IMR-90 (cell line): ENCODE data around the gene GOLGA1. TPM values are rescaled to one million over a fixed set of nuclear protein-coding genes. Genes with fewer than 3 reads are reported as not detected.
A peak's percentile ranks its signal among the peaks of the same experiment; 100 is the strongest.

Experiments
- ATAC-seq: fragments of 200-7000 bp; cut with Tn5 transposase; 2 replicates; pipeline ENCODE4 v1.9.1; 2020; ENCODE audit warnings: low read depth, mild to moderate bottlenecking, moderate library complexity
- BruUV-seq: library from RNA; stranded (reverse); fragments of 400-500 nt; replicated peaks from 2 replicates; lab custom pipeline; 2021; lab: Mats Ljungman, UMichigan
- CTCF ChIA-PET: fragments of 300-600 bp; formaldehyde crosslinking; extraction: SDS; loops from one replicate; lab custom pipeline; 2021; ENCODE audit warnings: antibody characterized with exemption; lab: Yijun Ruan, JAX
- POLR2A ChIA-PET: fragments of 300-600 bp; sonication (Branson Sonifier 250); formaldehyde crosslinking; loops from one replicate; lab custom pipeline; 2022; ENCODE audit warnings: antibody characterized with exemption; ENCODE audit not compliant: unreplicated experiment; lab: Charles Lee
- DNase-seq: peaks from one replicate; pipeline ENCODE4 v3.0.0; 2013
- H2AFZ ChIP-seq: replicated peaks from 2 replicates; pipeline ENCODE3; 2013; ENCODE audit warnings: low read length, mild to moderate bottlenecking; ENCODE audit not compliant: poor library complexity
- H2AK5ac ChIP-seq: 2 replicates; pipeline ENCODE4 v1.6.1; 2013; ENCODE audit warnings: low read depth, low read length, inconsistent platforms
- H2AK9ac ChIP-seq: replicated peaks from 2 replicates; pipeline ENCODE3; 2013; ENCODE audit warnings: mild to moderate bottlenecking, low read depth, low read length, moderate library complexity; ENCODE audit not compliant: poor library complexity
- H2BK120ac ChIP-seq: 2 replicates; pipeline ENCODE4 v1.6.1; 2013; ENCODE audit warnings: low read depth, low read length, inconsistent platforms
- H2BK15ac ChIP-seq: 3 replicates; pipeline ENCODE4 v1.6.1; 2013; ENCODE audit warnings: low read depth, low read length, inconsistent platforms
- H2BK20ac ChIP-seq: 2 replicates; pipeline ENCODE4 v1.6.1; 2013; ENCODE audit warnings: low read depth, mild to moderate bottlenecking, inconsistent platforms, low read length, moderate library complexity
- H2BK5ac ChIP-seq: 2 replicates; pipeline ENCODE4 v1.6.1; 2013; ENCODE audit warnings: mild to moderate bottlenecking, low read depth, low read length, inconsistent platforms; ENCODE audit not compliant: poor library complexity, severe bottlenecking
- H3K14ac ChIP-seq: replicated peaks from 2 replicates; pipeline ENCODE4 v1.6.1; 2013; ENCODE audit warnings: low read depth, low read length, inconsistent platforms
- H3K18ac ChIP-seq: 2 replicates; pipeline ENCODE4 v1.6.1; 2013; ENCODE audit warnings: low read depth, low read length, control low read depth
- H3K23ac ChIP-seq: 2 replicates; pipeline ENCODE4 v1.6.1; 2013; ENCODE audit warnings: low read depth, low read length, inconsistent platforms
- H3K27ac ChIP-seq: 2 replicates; pipeline ENCODE4 v1.5.1; 2013; ENCODE audit warnings: mild to moderate bottlenecking, control low read depth, low read length; ENCODE audit not compliant: insufficient read depth
- H3K27me3 ChIP-seq: 2 replicates; pipeline ENCODE4 v1.6.1; 2013; ENCODE audit warnings: low read length; ENCODE audit not compliant: control insufficient read depth, insufficient read depth
- H3K36me3 ChIP-seq: 2 replicates; pipeline ENCODE4 v1.6.1; 2013; ENCODE audit warnings: low read length, mixed read lengths; ENCODE audit not compliant: control insufficient read depth, insufficient read depth
- H3K4ac ChIP-seq: 2 replicates; pipeline ENCODE4 v1.6.1; 2013; ENCODE audit warnings: low read depth, low read length, inconsistent platforms
- H3K4me1 ChIP-seq: 2 replicates; pipeline ENCODE4 v1.6.1; 2013; ENCODE audit warnings: low read length, mixed read lengths; ENCODE audit not compliant: control insufficient read depth, insufficient read depth
- H3K4me2 ChIP-seq: 2 replicates; pipeline ENCODE4 v1.6.1; 2013; ENCODE audit warnings: low read depth, mild to moderate bottlenecking, control low read depth, low read length, moderate library complexity
- H3K4me3 ChIP-seq: 2 replicates; pipeline ENCODE4 v1.5.1; 2013; ENCODE audit warnings: low read depth, mild to moderate bottlenecking, control low read depth, low read length, moderate library complexity; ENCODE audit not compliant: insufficient read depth
- H3K56ac ChIP-seq: 2 replicates; pipeline ENCODE4 v1.6.1; 2013; ENCODE audit warnings: low read length, inconsistent platforms; ENCODE audit not compliant: insufficient read depth; ENCODE audit errors: extremely low read depth
- H3K79me1 ChIP-seq, 2 experiments: 2 replicates each; pipeline ENCODE4 v1.6.1; 2013; ENCODE audit warnings: low read length in 2 of 2, inconsistent platforms in 1 of 2, low read depth in 1 of 2
- H3K9ac ChIP-seq: 2 replicates; pipeline ENCODE4 v1.6.1; 2013; ENCODE audit warnings: low read depth, low read length, control low read depth
- H3K9me1 ChIP-seq: 2 replicates; pipeline ENCODE4 v1.6.1; 2013; ENCODE audit warnings: low read length, inconsistent platforms; ENCODE audit not compliant: insufficient read depth
- H3K9me3 ChIP-seq: 2 replicates; pipeline ENCODE4 v1.6.1; 2013; ENCODE audit warnings: low read length; ENCODE audit not compliant: control insufficient read depth, insufficient read depth
- H4K20me1 ChIP-seq: 2 replicates; pipeline ENCODE4 v1.6.1; 2013; ENCODE audit warnings: low read length, inconsistent platforms; ENCODE audit not compliant: insufficient read depth
- H4K5ac ChIP-seq: 2 replicates; pipeline ENCODE4 v1.6.1; 2013; ENCODE audit warnings: mild to moderate bottlenecking, low read depth, low read length, control low read depth
- H4K8ac ChIP-seq, 2 experiments: 2 replicates each; pipeline ENCODE4 v1.6.1; 2013; ENCODE audit warnings: low read depth in 2 of 2, low read length in 2 of 2, control low read depth in 1 of 2, inconsistent platforms in 1 of 2
- H4K91ac ChIP-seq: 2 replicates; pipeline ENCODE4 v1.6.1; 2013; ENCODE audit warnings: low read depth, low read length, inconsistent platforms; ENCODE audit not compliant: insufficient read depth
- BHLHE40 ChIP-seq: fragments of 150-350 bp; IDR thresholded peaks from 2 replicates; pipeline ENCODE4 v1.6.1; 2016; ENCODE audit warnings: mild to moderate bottlenecking, low read depth, low read length
- CEBPB ChIP-seq: IDR thresholded peaks from 2 replicates; pipeline ENCODE4 v1.6.1; 2012; ENCODE audit warnings: low read depth, low read length, improper control_type of control experiment
- CHD1 ChIP-seq: IDR thresholded peaks from 2 replicates; pipeline ENCODE4 v1.6.1; 2012; ENCODE audit warnings: low read depth, low read length, improper control_type of control experiment
- CTCF ChIP-seq: conservative IDR thresholded peaks from 2 replicates; pipeline ENCODE4 v1.5.1; 2012; ENCODE audit warnings: mild to moderate bottlenecking, low read depth, low read length, improper control_type of control experiment
- ELK1 ChIP-seq: fragments of 150-350 bp; IDR thresholded peaks from 2 replicates; pipeline ENCODE4 v1.6.1; 2016; ENCODE audit warnings: low read depth, mild to moderate bottlenecking, low read length, moderate library complexity, borderline replicate concordance
- FOS ChIP-seq: fragments of 150-350 bp; IDR thresholded peaks from 2 replicates; pipeline ENCODE4 v1.6.1; 2016; ENCODE audit warnings: low read depth, low read length
- MAFK ChIP-seq: IDR thresholded peaks from 2 replicates; pipeline ENCODE4 v1.6.1; 2012; ENCODE audit warnings: low read depth, low read length, improper control_type of control experiment
- MXI1 ChIP-seq: IDR thresholded peaks from 2 replicates; pipeline ENCODE4 v1.6.1; 2012; ENCODE audit warnings: low read depth, mild to moderate bottlenecking, low read length, moderate library complexity, borderline replicate concordance
- NFE2L2 ChIP-seq: fragments of 150-350 bp; IDR thresholded peaks from 2 replicates; pipeline ENCODE4 v1.6.1; 2016; ENCODE audit warnings: low read depth, mild to moderate bottlenecking, low read length
- POLR2A ChIP-seq: IDR thresholded peaks from 2 replicates; pipeline ENCODE4 v1.6.1; 2012; ENCODE audit warnings: mild to moderate bottlenecking, low read depth, low read length
- RAD21 ChIP-seq: IDR thresholded peaks from 2 replicates; pipeline ENCODE4 v1.6.1; 2012; ENCODE audit warnings: low read length, improper control_type of control experiment
- RCOR1 ChIP-seq: IDR thresholded peaks from 2 replicates; pipeline ENCODE4 v1.6.1; 2012; ENCODE audit warnings: mild to moderate bottlenecking, low read length, improper control_type of control experiment; ENCODE audit not compliant: insufficient replicate concordance
- SMC3 ChIP-seq: fragments of 150-350 bp; IDR thresholded peaks from 2 replicates; pipeline ENCODE4 v1.6.1; 2016; ENCODE audit warnings: low read depth, mild to moderate bottlenecking, antibody characterized with exemption, low read length, moderate library complexity
- USF2 ChIP-seq: fragments of 150-350 bp; IDR thresholded peaks from 2 replicates; pipeline ENCODE4 v1.6.1; 2017; ENCODE audit warnings: mild to moderate bottlenecking, antibody characterized with exemption, low read length, low read depth
- WGBS, 2 experiments: methylation state at CpG; one replicate each; pipeline versions ENCODE4 v1.1.5 to v1.1.7; 2013; ENCODE audit warnings: missing lambda C conversion rate in 2 of 2; ENCODE audit not compliant: insufficient read length in 1 of 2; ENCODE audit errors: extremely low coverage in 2 of 2; 5-methylcytosine and 5-hydroxymethylcytosine counted together
- dilution Hi-C: fragments of 300-500 bp; cut with HindIII; formaldehyde crosslinking; loops from one replicate; pipeline ENCODE4 v1.14.3; 2018; ENCODE audit warnings: low sequenced_read_pairs; ENCODE audit not compliant: unreplicated experiment
- in situ Hi-C: fragments of 300-500 bp; cut with MboI; formaldehyde crosslinking; loops from 3 replicates; pipeline ENCODE4 v1.14.3; 2019; ENCODE audit warnings: low sequenced_read_pairs, inconsistent platforms, mixed read lengths
- intact Hi-C: fragments of 100-400 bp; cut with micrococcal nuclease; formaldehyde crosslinking; loops from 2 replicates; pipeline ENCODE4 v1.10.0; 2022
- polyA plus RNA-seq, 3 experiments: library from polyadenylated mRNA; depleted of rRNA; stranded (reverse); fragments of >200 nt; gene quantifications; 2 replicates each; pipeline ENCODE4 v1.2.3, GENCODE V29; 2012; ENCODE audit warnings: low replicate concordance in 1 of 3
- total RNA-seq: library from RNA; depleted of rRNA; stranded (reverse); fragments of >200 nt; gene quantifications from 2 replicates; pipeline ENCODE4 v1.2.3, GENCODE V29; 2012

GOLGA1 gene
- total and polyA plus RNA-seq, 2 of the 4 experiments (the other 2 are of a cell fraction) = 10.6 to 12.7 TPM

GRCh38 chr9:124828489-124829333 lies 112.2 kb downstream of the GOLGA1 start:
- H3K56ac ChIP-seq = no peak overlapping the region
- DNase-seq (no peak), ATAC-seq (no peak)
- H3K36me3 ChIP-seq = no peaks in the 10 kb centered on the region
- H3K14ac ChIP-seq = no peak overlapping the region
- no peak overlapping the region for H3K4me2 ChIP-seq
- WGBS, 2 experiments = 38% methylated on average over 1 of the region's 2 CpGs; no CpG with 5 or more reads in 1 of the 2 experiments
- no peak overlapping the region for H3K4ac ChIP-seq
- no peaks in the 10 kb centered on the region; the same call in 1 of the 2 replicates for H4K20me1 ChIP-seq
- dilution Hi-C loops = no loop called here
- no peak overlapping the region for H4K8ac ChIP-seq
- peaks cover 10% of the 10 kb centered on the region for H3K4me1 ChIP-seq
- H3K23ac ChIP-seq = no peak overlapping the region
- 0 out of 2 replicates have a peak, but pooled peaks cover 2% of the 10 kb centered on the region for H3K9me3 ChIP-seq
- H2BK120ac ChIP-seq = no peak overlapping the region
- POLR2A ChIA-PET = interaction anchor here (0.5 kb wide), 1 partner anchor 29 kb away, joined by 3 read pairs; no protein-coding TSS in a partner anchor
- no peak overlapping the region for H2AFZ ChIP-seq
- no peak overlapping the region for H2BK5ac ChIP-seq
- H2BK20ac ChIP-seq = no peak overlapping the region
- H2AK9ac ChIP-seq = no peak overlapping the region
- no peak overlapping the region for H3K18ac ChIP-seq
- no TSS peak for BruUV-seq
- H3K4me3 ChIP-seq = no peak overlapping the region
- in situ Hi-C loops = no loop called here
- H3K9me1 ChIP-seq = peaks cover 4% of the 10 kb centered on the region; the same call in 1 of the 2 replicates
- H3K79me1 ChIP-seq = no peaks in the 10 kb centered on the region
- H3K9ac ChIP-seq = no peak overlapping the region
- H3K27me3 ChIP-seq = no peaks in the 10 kb centered on the region
- H4K91ac ChIP-seq = no peak overlapping the region
- H2AK5ac ChIP-seq = 0 out of 2 replicates have a peak overlapping the region, but pooled peaks have one; percentile 7
- intact Hi-C loops = loop anchor here (1.0 kb wide), 1 partner anchor 9 kb away; no protein-coding TSS in a partner anchor
- no peak overlapping the region for H2BK15ac ChIP-seq
- H4K5ac ChIP-seq = no peak overlapping the region
- CTCF ChIA-PET = interaction anchor here (1.0 kb wide), 1 partner anchor 11 kb away, joined by 5 read pairs; no protein-coding TSS in a partner anchor
- no peak overlapping the region for H3K27ac ChIP-seq
- TF ChIP-seq MAFK = no peak
- TF ChIP-seq POLR2A = no peak
- TF ChIP-seq MXI1 = no peak
- TF ChIP-seq USF2 = no peak
- TF ChIP-seq CEBPB = no peak
- TF ChIP-seq RAD21 = no peak
- no peak for TF ChIP-seq NFE2L2
- TF ChIP-seq CTCF = no peak
- no peak for TF ChIP-seq ELK1
- TF ChIP-seq BHLHE40 = no peak
- no peak for TF ChIP-seq CHD1
- TF ChIP-seq RCOR1 = no peak
- no peak for TF ChIP-seq SMC3
- TF ChIP-seq FOS = no peak
